Measurements from ENCODE around the gene MRPS24. TPM values are rescaled to one million over a fixed set of nuclear protein-coding genes. Genes with fewer than 3 reads are reported as not detected.

MRPS24 gene
- total RNA-seq, 1 experiment from 2014 or later: 156 TPM

- ChIA-PET RAD21 (ENCODE audit: low non-redundant PET in 1 of 2, low total read pairs in 2 of 2, uncharacterized antibody in 2 of 2, unreplicated experiment in 2 of 2) (no interaction called here), CTCF (no interaction called here), POLR2A (no interaction called here)
- Histone ChIP-seq H3K9ac (ENCODE audit: low read length) (no peak overlapping the region), H3K9me2 (ENCODE audit: insufficient read depth) (no peaks in the 10 kb centered on the region), H3K4me3 (replicated peaks in 1 of 2; ENCODE audit: low read depth in 1 of 2, low read length in 2 of 2) (no peak overlapping the region), H3K36me3 (ENCODE audit: control insufficient read depth in 1 of 2, insufficient read depth in 2 of 2, low read length in 2 of 2) (peaks cover 22 to 29% of the 10 kb centered on the region in 2 experiments), H3K4me1 (ENCODE audit: control insufficient read depth in 1 of 2, insufficient read depth in 2 of 2, low read length in 2 of 2) (peaks cover 3 to 21% of the 10 kb centered on the region in 2 experiments; a peak in 3 of 4 replicates), H3K27ac (ENCODE audit: low read depth, low read length) (no peak overlapping the region), H3K4me2 (ENCODE audit: low read length) (no peak overlapping the region), H3K27me3 (ENCODE audit: insufficient read depth, low read length) (no peaks in the 10 kb centered on the region), H3K79me2 (ENCODE audit: insufficient read depth, low read length) (0 out of 2 replicates have a peak, but pooled peaks cover 2% of the 10 kb centered on the region), H4K20me1 (ENCODE audit: insufficient read depth) (no peaks in the 10 kb centered on the region), H2AFZ (ENCODE audit: low read depth, low read length, poor library complexity, severe bottlenecking) (no peak overlapping the region), H3K9me3 (ENCODE audit: control insufficient read depth in 1 of 2, insufficient read depth in 1 of 2, low read depth in 1 of 2, low read length in 2 of 2) (no peaks in the 10 kb centered on the region)
- intact Hi-C loops (cut with micrococcal nuclease): no loop called here
- BruUV-seq (replicated peaks): no TSS peak
- no peak for DNase-seq (ENCODE audit: low read depth, low spot score)
- TF ChIP-seq SIN3A (IDR thresholded peaks at IDR 0.05; ENCODE audit: low read depth): no peak
- no peak for TF ChIP-seq ZNF274 (IDR thresholded peaks at IDR 0.05; ENCODE audit: low read depth, low read length)
- TF ChIP-seq SRF (IDR thresholded peaks at IDR 0.05; ENCODE audit: low read depth): no peak
- no peak for TF ChIP-seq POLR2A (IDR thresholded peaks at IDR 0.05; ENCODE audit: borderline replicate concordance, extremely low read depth, insufficient read depth, insufficient read length)
- TF ChIP-seq POLR2AphosphoS5 (IDR thresholded peaks at IDR 0.05; ENCODE audit: low read depth, low read length): no peak
- TF ChIP-seq TCF7L2 (IDR thresholded peaks at IDR 0.05; ENCODE audit: borderline replicate concordance, extremely low read depth, insufficient read depth, insufficient read length): no peak
- TF ChIP-seq RAD21 (IDR thresholded peaks at IDR 0.05; ENCODE audit: low read depth): no peak
- no peak for TF ChIP-seq JUND (IDR thresholded peaks at IDR 0.05)
- no peak for TF ChIP-seq YY1 (IDR thresholded peaks at IDR 0.05; ENCODE audit: extremely low read depth, insufficient replicate concordance, low read depth, low read length)
- TF ChIP-seq SP1 (IDR thresholded peaks at IDR 0.05; ENCODE audit: low read depth): no peak
- no peak for ATAC-seq
These were observed 6.9 kb upstream of the MRPS24 start for GRCh38 chr7:43876241-43876640.

- no peaks in the 10 kb centered on the region for H3K9me2 ChIP-seq (ENCODE audit: insufficient read depth)
- H3K9ac ChIP-seq (ENCODE audit: low read length): no peak overlapping the region
- H3K27me3 ChIP-seq (ENCODE audit: insufficient read depth, low read length): no peaks in the 10 kb centered on the region
- peak; percentile 22 for DNase-seq (ENCODE audit: low read depth, low spot score)
- BruUV-seq (replicated peaks): no TSS peak
- H2AFZ ChIP-seq (ENCODE audit: low read depth, low read length, poor library complexity, severe bottlenecking): no peak overlapping the region
- no peak for ATAC-seq
- no peaks in the 10 kb centered on the region for H4K20me1 ChIP-seq (ENCODE audit: insufficient read depth)
- H3K4me1 ChIP-seq (ENCODE audit: control insufficient read depth in 1 of 2, insufficient read depth in 2 of 2, low read length in 2 of 2): peaks cover 8 to 32% of the 10 kb centered on the region in 2 experiments; a peak in 3 of 4 replicates
- H3K27ac ChIP-seq (ENCODE audit: low read depth, low read length): no peak overlapping the region
- CTCF ChIA-PET: no interaction called here
- POLR2A ChIA-PET: no interaction called here
- RAD21 ChIA-PET (ENCODE audit: low non-redundant PET in 1 of 2, low total read pairs in 2 of 2, uncharacterized antibody in 2 of 2, unreplicated experiment in 2 of 2): no interaction called here
- H3K36me3 ChIP-seq (ENCODE audit: control insufficient read depth in 1 of 2, insufficient read depth in 2 of 2, low read length in 2 of 2): peaks cover 11 to 14% of the 10 kb centered on the region in 2 experiments
- H3K4me3 ChIP-seq (replicated peaks in 1 of 2; ENCODE audit: low read depth in 1 of 2, low read length in 2 of 2): no peak overlapping the region
- no peaks in the 10 kb centered on the region for H3K9me3 ChIP-seq (ENCODE audit: control insufficient read depth in 1 of 2, insufficient read depth in 1 of 2, low read depth in 1 of 2, low read length in 2 of 2)
- intact Hi-C loops (cut with micrococcal nuclease): no loop called here
- peak overlapping the region; percentile 57 for H3K4me2 ChIP-seq (ENCODE audit: low read length)
- TF ChIP-seq ZFX (IDR thresholded peaks at IDR 0.05): no peak
- peak; percentile 24; the same call in 1 of the 2 replicates for TF ChIP-seq FOSL1 (IDR thresholded peaks at IDR 0.05; ENCODE audit: low read depth)
- TF ChIP-seq POLR2AphosphoS5 (IDR thresholded peaks at IDR 0.05; ENCODE audit: low read depth, low read length): peak; percentile 13; the same call in 1 of the 2 replicates
- no peak for TF ChIP-seq ATF3 (IDR thresholded peaks at IDR 0.05)
- TF ChIP-seq JUND (IDR thresholded peaks at IDR 0.05): peak; percentile 40
- TF ChIP-seq EZH2phosphoT487 (IDR thresholded peaks at IDR 0.05; ENCODE audit: borderline replicate concordance): no peak
- peak; percentile 25; the same call in 1 of the 2 replicates for TF ChIP-seq CEBPB (IDR thresholded peaks at IDR 0.05; ENCODE audit: low read depth)
- TF ChIP-seq SP1 (IDR thresholded peaks at IDR 0.05; ENCODE audit: low read depth): 0 out of 2 replicates have a peak, but pooled peaks have one; percentile 24
- H3K79me2 ChIP-seq (ENCODE audit: insufficient read depth, low read length): peaks cover 8% of the 10 kb centered on the region
These were observed 4.0 kb upstream of the MRPS24 start for GRCh38 chr7:43873300-43873699.
